K562 (cell line): Measurements from ENCODE around the gene TRANK1. TPM values are rescaled to one million over a fixed set of nuclear protein-coding genes. Genes with fewer than 3 reads are reported as not detected.
A peak's percentile ranks its signal among the peaks of the same experiment; 100 is the strongest.

ENCODE experiments used
- CBFA2T3 ChIP-seq: fragments of 450-650 bp; IDR thresholded peaks from 2 replicates; pipeline ENCODE4 v1.6.1; 2017
- CBX5 ChIP-seq: IDR thresholded peaks from 2 replicates; pipeline ENCODE4 v1.6.1; 2014; ENCODE audit warnings: low read depth, borderline replicate concordance
- CREM ChIP-seq: IDR thresholded peaks from 2 replicates; pipeline ENCODE4 v1.6.1; 2014; ENCODE audit warnings: antibody characterized with exemption, low read depth
- EWSR1 ChIP-seq: fragments of 450-650 bp; IDR thresholded peaks from 2 replicates; pipeline ENCODE4 v1.6.1; 2018; ENCODE audit warnings: borderline replicate concordance, mild to moderate bottlenecking, low read depth, moderate library complexity; ENCODE audit not compliant: partially characterized antibody
- GTF2A2 ChIP-seq: IDR thresholded peaks from 2 replicates; pipeline ENCODE4 v1.6.1; 2016; ENCODE audit warnings: mild to moderate bottlenecking, missing genetic modification characterization, missing compliant biosample characterization
- MAFG ChIP-seq: fragments of 450-650 bp; conservative IDR thresholded peaks from 2 replicates; pipeline ENCODE4 v1.6.1; 2016; ENCODE audit warnings: missing genetic modification characterization, missing compliant biosample characterization
- PHF21A ChIP-seq: fragments of 450-650 bp; IDR thresholded peaks from 2 replicates; pipeline ENCODE4 v1.6.1; 2017; ENCODE audit warnings: low read depth, borderline replicate concordance
- POLR2B ChIP-seq: fragments of 450-650 bp; IDR thresholded peaks from 2 replicates; pipeline ENCODE4 v1.6.1; 2018; ENCODE audit warnings: low read depth; ENCODE audit not compliant: partially characterized antibody
- PPARD ChIP-seq: fragments of 250-450 bp; sonication (Bioruptor Pico); IDR thresholded peaks from 2 replicates; pipeline ENCODE4 v1.8.0; 2022; ENCODE audit warnings: inconsistent platforms, mild to moderate bottlenecking, moderate library complexity
- RAD21 ChIP-seq, 2 experiments: fragments of 250-450 bp in 1 of 2; fragments of 450-650 bp in 1 of 2; sonication (Bioruptor Pico) in 1 of 2; formaldehyde crosslinking in 1 of 2; IDR thresholded peaks in 1 of 2; conservative IDR thresholded peaks in 1 of 2; 2 replicates each; pipeline versions ENCODE4 v1.4.0 to v1.8.0; 2020 to 2022; ENCODE audit warnings: mild to moderate bottlenecking in 2 of 2, moderate library complexity in 1 of 2
- SETDB1 ChIP-seq: IDR thresholded peaks from one replicate; pipeline ENCODE4 v1.6.1; 2012; ENCODE audit warnings: low read length, control low read depth, inconsistent platforms
- SIN3B ChIP-seq: fragments of 450-650 bp; IDR thresholded peaks from 2 replicates; pipeline ENCODE4 v1.6.1; 2017; ENCODE audit warnings: low read depth, mild to moderate bottlenecking, moderate library complexity
- SMARCB1 ChIP-seq: IDR thresholded peaks from 2 replicates; pipeline ENCODE4 v1.6.1; 2011; ENCODE audit warnings: improper control_type of control experiment, low read depth; ENCODE audit not compliant: insufficient read length
- ZNF140 ChIP-seq: fragments of 250-450 bp; sonication (Bioruptor Pico); IDR thresholded peaks from 2 replicates; pipeline ENCODE4 v1.8.0; 2021; ENCODE audit warnings: moderate library complexity, mild to moderate bottlenecking, inconsistent platforms
- ZNF384 ChIP-seq: IDR thresholded peaks from 2 replicates; pipeline ENCODE4 v1.6.1; 2012; ENCODE audit warnings: low read depth, low read length, improper control_type of control experiment
- ZNF785 ChIP-seq: fragments of 250-450 bp; sonication (Bioruptor Pico); IDR thresholded peaks from 2 replicates; pipeline ENCODE4 v1.4.0; 2020; ENCODE audit warnings: mild to moderate bottlenecking
- ZZZ3 ChIP-seq: fragments of 450-650 bp; IDR thresholded peaks from 2 replicates; pipeline ENCODE4 v1.6.1; 2016; ENCODE audit warnings: antibody characterized with exemption, mild to moderate bottlenecking, moderate library complexity
- polyA plus RNA-seq, 8 experiments: library from polyadenylated mRNA; depleted of rRNA in 4 of 8; stranded (reverse) in 5 of 8; unstranded in 3 of 8; fragments of >200 nt; fragmentation: Nextera tagmentation in 2 of 8; fragmentation: Illumina TruSeq in 1 of 8; extraction: Ambion mirVana in 2 of 8; extraction: Trizol in 1 of 8; gene quantifications; 2 replicates each; pipeline versions ENCODE4 v1.2.1 to v1.2.3, GENCODE V29; 2011 to 2014; ENCODE audit warnings: inconsistent platforms in 1 of 8, missing spikeins in 1 of 8
- total RNA-seq, 7 experiments: library from RNA; depleted of rRNA in 6 of 7; stranded (reverse); fragments of >200 nt in 6 of 7; fragmentation: Illumina TruSeq in 2 of 7; extraction: Trizol in 2 of 7; gene quantifications; 2 replicates each; pipeline versions ENCODE4 v1.2.1 to v1.2.3, GENCODE V29; 2011 to 2021; ENCODE audit warnings: low replicate concordance in 1 of 7
- TF ChIP-seq, protein P1 (sequence below): fragments of 450-650 bp; IDR thresholded peaks from 2 replicates; pipeline ENCODE4 v1.6.1; 2016; ENCODE audit warnings: antibody characterized with exemption
- TF ChIP-seq, protein P2 (sequence below): fragments of 250-450 bp; sonication (Bioruptor Pico); IDR thresholded peaks from 2 replicates; pipeline ENCODE4 v1.4.0; 2020; ENCODE audit warnings: mild to moderate bottlenecking, moderate library complexity, borderline replicate concordance
- TF ChIP-seq, protein P3 (sequence below): fragments of 450-650 bp; IDR thresholded peaks from 2 replicates; pipeline ENCODE4 v1.6.1; 2018; ENCODE audit not compliant: partially characterized antibody

The TRANK1 gene
- total and polyA plus RNA-seq, 9 of the 15 experiments (the other 6 are each of a cell fraction or from before 2014, with no cell fraction given), result 0.41 to 5.3 (median 2.1) TPM

DNA sequence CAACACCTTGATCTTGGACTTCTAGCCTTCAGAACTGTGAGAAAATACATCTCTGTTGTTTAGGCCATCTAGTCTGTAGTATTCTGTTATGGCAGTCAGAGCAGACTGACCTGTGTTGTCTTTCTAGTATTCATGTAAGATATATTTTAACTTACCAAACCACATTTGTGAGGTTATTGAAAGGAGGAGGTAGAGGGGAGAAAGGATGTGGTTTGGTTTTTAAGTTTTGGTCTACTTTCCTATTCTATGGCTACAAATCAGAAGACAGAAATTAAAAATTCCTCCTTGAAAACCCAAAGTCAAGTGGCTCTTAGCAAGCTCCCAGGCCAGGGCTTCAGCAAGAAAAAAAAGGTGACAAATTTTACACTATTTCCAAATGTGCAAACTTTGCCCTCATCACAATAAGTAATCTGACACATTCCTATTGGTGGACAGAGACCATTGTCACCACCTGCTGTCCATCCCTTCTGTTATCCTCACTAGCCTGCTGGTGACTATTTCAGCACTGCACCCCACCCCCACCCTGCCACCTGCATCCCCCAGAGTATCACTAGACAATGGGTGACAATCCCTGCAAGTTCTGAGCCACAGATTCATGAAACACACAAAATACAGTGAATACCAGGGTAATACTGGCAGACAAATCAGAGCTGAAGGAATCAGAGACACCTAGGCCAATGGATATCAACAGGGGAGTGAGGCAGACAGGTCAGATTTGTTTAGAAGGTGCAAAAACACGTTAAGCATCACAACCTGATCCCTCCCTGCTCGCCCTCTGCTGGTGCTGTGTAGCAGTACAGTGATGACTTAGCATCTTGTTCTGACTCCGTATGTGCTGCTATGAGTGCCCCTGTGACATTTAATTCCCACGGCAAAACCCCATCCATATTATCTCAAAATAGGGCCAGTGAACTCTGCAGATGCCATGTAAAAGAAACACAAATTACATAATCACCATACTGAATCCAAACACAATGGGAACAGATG, 101.5 kb downstream of the TRANK1 start (continued):
- peak in 1 of 2 experiments; percentile 43; a peak in 2 of 4 replicates for TF ChIP-seq RAD21 (CRISPR knock-in tag; conservative IDR thresholded peaks at IDR 0.05 in 1 of 2, IDR thresholded peaks at IDR 0.05 in 1 of 2)
- no peak for TF ChIP-seq ZNF384
- TF ChIP-seq SIN3B, result no peak
- TF ChIP-seq SETDB1, result no peak
- 0 out of 2 replicates have a peak, but pooled peaks have one; percentile 35 for TF ChIP-seq CREM
- TF ChIP-seq GTF2A2, result no peak
- TF ChIP-seq, protein P1, sequence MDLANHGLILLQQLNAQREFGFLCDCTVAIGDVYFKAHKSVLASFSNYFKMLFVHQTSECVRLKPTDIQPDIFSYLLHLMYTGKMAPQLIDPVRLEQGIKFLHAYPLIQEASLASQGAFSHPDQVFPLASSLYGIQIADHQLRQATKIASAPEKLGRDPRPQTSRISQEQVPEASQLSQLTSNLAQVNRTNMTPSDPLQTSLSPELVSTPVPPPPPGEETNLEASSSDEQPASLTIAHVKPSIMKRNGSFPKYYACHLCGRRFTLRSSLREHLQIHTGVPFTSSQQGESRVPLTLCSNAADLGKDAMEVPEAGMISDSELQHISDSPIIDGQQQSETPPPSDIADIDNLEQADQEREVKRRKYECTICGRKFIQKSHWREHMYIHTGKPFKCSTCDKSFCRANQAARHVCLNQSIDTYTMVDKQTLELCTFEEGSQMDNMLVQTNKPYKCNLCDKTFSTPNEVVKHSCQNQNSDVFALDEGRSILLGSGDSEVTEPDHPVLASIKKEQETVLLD, result no peak
- no peak for TF ChIP-seq ZNF140
- TF ChIP-seq, protein P2, sequence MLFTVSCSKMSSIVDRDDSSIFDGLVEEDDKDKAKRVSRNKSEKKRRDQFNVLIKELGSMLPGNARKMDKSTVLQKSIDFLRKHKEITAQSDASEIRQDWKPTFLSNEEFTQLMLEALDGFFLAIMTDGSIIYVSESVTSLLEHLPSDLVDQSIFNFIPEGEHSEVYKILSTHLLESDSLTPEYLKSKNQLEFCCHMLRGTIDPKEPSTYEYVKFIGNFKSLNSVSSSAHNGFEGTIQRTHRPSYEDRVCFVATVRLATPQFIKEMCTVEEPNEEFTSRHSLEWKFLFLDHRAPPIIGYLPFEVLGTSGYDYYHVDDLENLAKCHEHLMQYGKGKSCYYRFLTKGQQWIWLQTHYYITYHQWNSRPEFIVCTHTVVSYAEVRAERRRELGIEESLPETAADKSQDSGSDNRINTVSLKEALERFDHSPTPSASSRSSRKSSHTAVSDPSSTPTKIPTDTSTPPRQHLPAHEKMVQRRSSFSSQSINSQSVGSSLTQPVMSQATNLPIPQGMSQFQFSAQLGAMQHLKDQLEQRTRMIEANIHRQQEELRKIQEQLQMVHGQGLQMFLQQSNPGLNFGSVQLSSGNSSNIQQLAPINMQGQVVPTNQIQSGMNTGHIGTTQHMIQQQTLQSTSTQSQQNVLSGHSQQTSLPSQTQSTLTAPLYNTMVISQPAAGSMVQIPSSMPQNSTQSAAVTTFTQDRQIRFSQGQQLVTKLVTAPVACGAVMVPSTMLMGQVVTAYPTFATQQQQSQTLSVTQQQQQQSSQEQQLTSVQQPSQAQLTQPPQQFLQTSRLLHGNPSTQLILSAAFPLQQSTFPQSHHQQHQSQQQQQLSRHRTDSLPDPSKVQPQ (CRISPR knock-in tag), result no peak
- no peak for TF ChIP-seq SMARCB1
- no peak for TF ChIP-seq CBFA2T3
- TF ChIP-seq CBX5, result peak; percentile 79; the same call in 1 of the 2 replicates
- TF ChIP-seq EWSR1, result no peak
- no peak for TF ChIP-seq ZZZ3
- TF ChIP-seq, protein P3, sequence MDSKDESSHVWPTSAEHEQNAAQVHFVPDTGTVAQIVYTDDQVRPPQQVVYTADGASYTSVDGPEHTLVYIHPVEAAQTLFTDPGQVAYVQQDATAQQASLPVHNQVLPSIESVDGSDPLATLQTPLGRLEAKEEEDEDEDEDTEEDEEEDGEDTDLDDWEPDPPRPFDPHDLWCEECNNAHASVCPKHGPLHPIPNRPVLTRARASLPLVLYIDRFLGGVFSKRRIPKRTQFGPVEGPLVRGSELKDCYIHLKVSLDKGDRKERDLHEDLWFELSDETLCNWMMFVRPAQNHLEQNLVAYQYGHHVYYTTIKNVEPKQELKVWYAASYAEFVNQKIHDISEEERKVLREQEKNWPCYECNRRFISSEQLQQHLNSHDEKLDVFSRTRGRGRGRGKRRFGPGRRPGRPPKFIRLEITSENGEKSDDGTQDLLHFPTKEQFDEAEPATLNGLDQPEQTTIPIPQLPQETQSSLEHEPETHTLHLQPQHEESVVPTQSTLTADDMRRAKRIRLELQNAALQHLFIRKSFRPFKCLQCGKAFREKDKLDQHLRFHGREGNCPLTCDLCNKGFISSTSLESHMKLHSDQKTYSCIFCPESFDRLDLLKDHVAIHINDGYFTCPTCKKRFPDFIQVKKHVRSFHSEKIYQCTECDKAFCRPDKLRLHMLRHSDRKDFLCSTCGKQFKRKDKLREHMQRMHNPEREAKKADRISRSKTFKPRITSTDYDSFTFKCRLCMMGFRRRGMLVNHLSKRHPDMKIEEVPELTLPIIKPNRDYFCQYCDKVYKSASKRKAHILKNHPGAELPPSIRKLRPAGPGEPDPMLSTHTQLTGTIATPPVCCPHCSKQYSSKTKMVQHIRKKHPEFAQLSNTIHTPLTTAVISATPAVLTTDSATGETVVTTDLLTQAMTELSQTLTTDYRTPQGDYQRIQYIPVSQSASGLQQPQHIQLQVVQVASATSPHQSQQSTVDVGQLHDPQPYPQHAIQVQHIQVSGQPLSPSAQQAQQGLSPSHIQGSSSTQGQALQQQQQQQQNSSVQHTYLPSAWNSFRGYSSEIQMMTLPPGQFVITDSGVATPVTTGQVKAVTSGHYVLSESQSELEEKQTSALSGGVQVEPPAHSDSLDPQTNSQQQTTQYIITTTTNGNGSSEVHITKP, result no peak
- TF ChIP-seq PHF21A, result no peak
- no peak for TF ChIP-seq PPARD (CRISPR knock-in tag)
- no peak for TF ChIP-seq ZNF785
- TF ChIP-seq POLR2B, result no peak
- peak; percentile 85 for TF ChIP-seq MAFG (tag)
